ENCODE data around the gene MAP3K12. TPM values are rescaled to one million over a fixed set of nuclear protein-coding genes. Genes with fewer than 3 reads are reported as not detected.

Gene MAP3K12
- total RNA-seq, 1 experiment from 2014 or later: 14.7 TPM

DNA sequence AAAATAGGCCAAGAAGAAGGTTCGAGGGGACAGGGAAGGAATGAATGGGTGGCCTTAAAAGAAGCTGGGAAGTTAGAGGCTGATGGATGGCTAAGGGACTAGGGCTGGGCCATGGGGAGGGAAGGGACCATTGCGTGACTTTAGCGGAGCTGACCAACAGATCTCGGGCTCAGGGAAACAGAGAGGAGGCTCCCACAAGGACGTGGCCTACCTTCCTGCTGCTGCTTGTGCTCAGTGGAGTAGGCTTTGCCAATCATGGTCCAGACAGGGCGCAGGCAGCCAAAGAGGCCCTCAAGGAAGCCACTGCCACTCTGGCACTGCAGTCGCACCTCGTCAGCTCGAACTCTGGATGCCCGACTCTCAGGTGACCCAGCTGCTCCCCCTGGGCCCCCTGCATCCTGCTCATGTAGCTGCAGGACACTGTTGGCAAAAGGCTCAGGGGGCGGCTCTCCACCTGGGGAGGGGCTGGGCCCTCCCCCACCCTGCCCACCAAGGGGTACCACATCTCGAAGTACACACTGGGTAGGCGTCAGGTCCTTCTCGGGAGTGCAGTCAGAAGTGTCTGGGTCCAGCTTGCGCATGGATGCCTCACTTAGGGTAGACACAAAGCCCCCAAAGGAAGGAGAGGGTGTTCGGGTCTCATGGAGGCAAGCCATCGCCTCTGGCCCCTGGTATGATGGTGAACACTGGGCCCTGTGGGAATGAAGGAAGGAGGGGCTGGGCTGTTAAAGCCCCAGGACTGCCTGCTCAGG, 12.3 kb downstream of the MAP3K12 start:
- H3K4me2 ChIP-seq: no peak overlapping the region
- peaks cover 15% of the 10 kb centered on the region for H4K20me1 ChIP-seq (ENCODE audit: insufficient read depth)
- no peaks in the 10 kb centered on the region for H3K36me3 ChIP-seq (ENCODE audit: low read depth)
- BruUV-seq (replicated peaks): no TSS peak
- peak in 1 of 2 experiments; percentile 32 for DNase-seq
- ChIA-PET POLR2A (ENCODE audit: unreplicated experiment) (no interaction called here), CTCF (no interaction called here)
- TF ChIP-seq, protein P1, sequence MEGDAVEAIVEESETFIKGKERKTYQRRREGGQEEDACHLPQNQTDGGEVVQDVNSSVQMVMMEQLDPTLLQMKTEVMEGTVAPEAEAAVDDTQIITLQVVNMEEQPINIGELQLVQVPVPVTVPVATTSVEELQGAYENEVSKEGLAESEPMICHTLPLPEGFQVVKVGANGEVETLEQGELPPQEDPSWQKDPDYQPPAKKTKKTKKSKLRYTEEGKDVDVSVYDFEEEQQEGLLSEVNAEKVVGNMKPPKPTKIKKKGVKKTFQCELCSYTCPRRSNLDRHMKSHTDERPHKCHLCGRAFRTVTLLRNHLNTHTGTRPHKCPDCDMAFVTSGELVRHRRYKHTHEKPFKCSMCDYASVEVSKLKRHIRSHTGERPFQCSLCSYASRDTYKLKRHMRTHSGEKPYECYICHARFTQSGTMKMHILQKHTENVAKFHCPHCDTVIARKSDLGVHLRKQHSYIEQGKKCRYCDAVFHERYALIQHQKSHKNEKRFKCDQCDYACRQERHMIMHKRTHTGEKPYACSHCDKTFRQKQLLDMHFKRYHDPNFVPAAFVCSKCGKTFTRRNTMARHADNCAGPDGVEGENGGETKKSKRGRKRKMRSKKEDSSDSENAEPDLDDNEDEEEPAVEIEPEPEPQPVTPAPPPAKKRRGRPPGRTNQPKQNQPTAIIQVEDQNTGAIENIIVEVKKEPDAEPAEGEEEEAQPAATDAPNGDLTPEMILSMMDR (conservative IDR thresholded peaks at IDR 0.05): no peak
- no peak for TF ChIP-seq EZH2 (IDR thresholded peaks at IDR 0.05; ENCODE audit: low read depth)
- H3K4me1 ChIP-seq (replicated peaks; ENCODE audit: insufficient read depth): no peaks in the 10 kb centered on the region
- intact Hi-C loops (cut with micrococcal nuclease; ENCODE audit: unreplicated experiment): no loop called here
- no peak overlapping the region for H3K4me3 ChIP-seq
- no peak overlapping the region for H2AFZ ChIP-seq
- peaks cover 40% of the 10 kb centered on the region for H3F3A ChIP-seq (ENCODE audit: insufficient read depth, low read depth)
- no peaks in the 10 kb centered on the region for H3K27me3 ChIP-seq (ENCODE audit: insufficient read depth, low read depth)
- H3K9me3 ChIP-seq (ENCODE audit: insufficient read depth, low read depth): no peaks in the 10 kb centered on the region
- H3K27ac ChIP-seq: no peak overlapping the region
- no peaks in the 10 kb centered on the region for H3K9me2 ChIP-seq (ENCODE audit: insufficient read depth)
- no peaks in the 10 kb centered on the region for H3K79me2 ChIP-seq (ENCODE audit: low read depth)

DNA sequence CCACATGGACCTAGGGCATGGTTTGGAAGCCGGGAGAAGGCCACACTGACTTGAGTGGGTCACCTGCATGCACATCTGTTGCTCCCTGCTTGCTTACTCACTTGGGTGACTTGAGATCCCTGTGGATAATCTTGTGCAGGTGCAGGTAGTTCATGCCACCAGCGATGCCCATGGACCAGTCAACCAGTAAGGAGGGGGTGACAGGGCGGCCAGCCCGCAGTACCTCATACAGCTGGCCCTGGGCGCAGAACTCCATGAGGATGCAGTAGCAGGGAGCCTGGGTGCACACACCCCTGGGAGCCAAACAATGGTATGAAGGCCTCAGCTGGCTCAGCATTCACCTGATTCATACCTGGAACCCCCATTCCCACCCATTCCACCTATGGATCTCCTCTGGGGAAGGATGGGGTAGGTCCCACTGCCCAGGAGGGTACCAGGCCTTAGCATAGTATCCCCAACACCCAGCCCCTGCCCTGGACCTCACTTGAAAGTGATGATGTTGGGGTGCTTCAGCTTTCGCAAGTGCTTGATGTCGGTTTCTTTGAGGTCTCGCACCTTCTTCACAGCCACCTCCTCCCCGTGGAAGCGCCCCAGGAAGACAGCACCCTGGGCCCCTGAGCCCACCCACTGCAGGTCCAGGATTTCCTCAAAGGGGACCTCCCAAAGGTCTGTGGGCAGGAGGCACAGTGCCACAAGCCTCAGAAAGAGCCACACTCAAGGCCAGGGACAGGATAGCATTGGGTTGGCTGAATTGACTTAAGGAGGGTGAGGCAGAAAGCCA, 13.1 kb downstream of the MAP3K12 start:
- no peak overlapping the region for H3K4me3 ChIP-seq
- H3K9me2 ChIP-seq (ENCODE audit: insufficient read depth): no peaks in the 10 kb centered on the region
- no peak overlapping the region for H2AFZ ChIP-seq
- no TSS peak for BruUV-seq (replicated peaks)
- ChIA-PET CTCF (no interaction called here), POLR2A (ENCODE audit: unreplicated experiment) (interaction anchor here (0.5 kb wide), 1 partner anchor 9 kb away, joined by 16 read pairs; no protein-coding TSS in a partner anchor)
- H3K4me1 ChIP-seq (replicated peaks; ENCODE audit: insufficient read depth): no peaks in the 10 kb centered on the region
- no peak overlapping the region for H3K27ac ChIP-seq
- H3K9me3 ChIP-seq (ENCODE audit: insufficient read depth, low read depth): no peaks in the 10 kb centered on the region
- H3K79me2 ChIP-seq (ENCODE audit: low read depth): no peaks in the 10 kb centered on the region
- H3K4me2 ChIP-seq: no peak overlapping the region
- DNase-seq: peak in 1 of 2 experiments; percentile 34
- peaks cover 23% of the 10 kb centered on the region for H4K20me1 ChIP-seq (ENCODE audit: insufficient read depth)
- TF ChIP-seq EZH2 (IDR thresholded peaks at IDR 0.05; ENCODE audit: low read depth): no peak
- TF ChIP-seq, protein P1 (conservative IDR thresholded peaks at IDR 0.05): no peak
- H3K27me3 ChIP-seq (ENCODE audit: insufficient read depth, low read depth): no peaks in the 10 kb centered on the region
- H3F3A ChIP-seq (ENCODE audit: insufficient read depth, low read depth): peaks cover 47% of the 10 kb centered on the region
- no peaks in the 10 kb centered on the region for H3K36me3 ChIP-seq (ENCODE audit: low read depth)
- intact Hi-C loops (cut with micrococcal nuclease; ENCODE audit: unreplicated experiment): no loop called here

DNA sequence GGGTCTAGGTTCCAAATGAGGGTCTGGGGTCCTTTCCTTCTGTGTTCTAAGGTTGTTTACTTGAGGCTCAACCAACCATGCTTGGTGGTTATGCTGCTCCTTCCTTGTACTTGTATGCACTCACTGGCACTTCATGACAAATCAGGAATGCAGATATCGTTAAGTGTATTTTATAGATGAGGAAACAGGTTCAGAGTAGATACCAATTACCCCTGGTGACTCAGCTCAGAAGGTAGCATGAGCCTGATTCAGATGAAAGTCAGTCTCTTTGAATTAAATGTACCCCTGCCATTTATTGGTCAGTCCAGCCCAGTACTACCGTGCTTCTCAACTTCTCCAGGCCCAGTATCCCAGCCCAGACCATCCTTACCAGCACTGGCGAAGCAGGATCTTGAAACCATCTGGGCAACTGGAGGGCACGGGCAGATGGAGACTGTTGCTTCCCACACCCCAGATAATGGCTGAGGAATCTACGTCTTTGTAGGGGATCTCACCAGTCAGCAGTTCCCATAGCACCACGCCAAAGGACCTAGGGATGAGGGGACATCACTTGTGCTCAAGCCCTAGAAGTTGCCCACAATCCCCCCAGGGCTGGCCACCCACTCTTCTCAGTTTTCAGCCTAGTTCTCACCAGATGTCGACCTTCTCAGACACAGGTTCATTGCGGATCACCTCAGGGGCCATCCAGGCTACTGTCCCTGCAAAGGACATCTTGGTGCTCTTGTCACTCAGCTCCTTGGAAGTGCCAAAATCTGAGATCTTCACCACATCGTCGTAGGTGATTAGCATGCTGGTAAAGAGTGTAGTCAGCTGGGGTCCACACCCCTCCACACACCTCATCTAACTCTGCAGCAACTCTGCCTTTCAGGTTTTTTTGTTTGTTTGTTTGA, 14.3 kb downstream of the MAP3K12 start:
- ChIA-PET CTCF (no interaction called here), POLR2A (ENCODE audit: unreplicated experiment) (interaction anchor here (0.7 kb wide), 1 partner anchor 139 kb away, joined by 3 read pairs; no protein-coding TSS in a partner anchor)
- Histone ChIP-seq H3K79me2 (ENCODE audit: low read depth) (no peaks in the 10 kb centered on the region), H3K9me2 (ENCODE audit: insufficient read depth) (no peaks in the 10 kb centered on the region), H3K27me3 (ENCODE audit: insufficient read depth, low read depth) (no peaks in the 10 kb centered on the region), H3K27ac (no peak overlapping the region), H4K20me1 (ENCODE audit: insufficient read depth) (peaks cover 30% of the 10 kb centered on the region), H3F3A (ENCODE audit: insufficient read depth, low read depth) (peaks cover 59% of the 10 kb centered on the region), H3K9me3 (ENCODE audit: insufficient read depth, low read depth) (no peaks in the 10 kb centered on the region), H3K4me1 (replicated peaks; ENCODE audit: insufficient read depth) (no peaks in the 10 kb centered on the region), H2AFZ (no peak overlapping the region), H3K4me2 (no peak overlapping the region), H3K4me3 (no peak overlapping the region), H3K36me3 (ENCODE audit: low read depth) (no peaks in the 10 kb centered on the region)
- intact Hi-C loops (cut with micrococcal nuclease; ENCODE audit: unreplicated experiment): no loop called here
- peak in 1 of 2 experiments; percentile 68 for DNase-seq
- no peak for TF ChIP-seq EZH2 (IDR thresholded peaks at IDR 0.05; ENCODE audit: low read depth)
- TF ChIP-seq, protein P1 (conservative IDR thresholded peaks at IDR 0.05): no peak
- no TSS peak for BruUV-seq (replicated peaks)

Measured in PC-9 (cell line).